PC-3 (cell line): ENCODE measurements around the gene NGF.

ENCODE experiments used
- CTCF ChIP-seq: fragments of 300-600 bp; sonication (generic); conservative IDR thresholded peaks from 2 replicates; pipeline ENCODE4 v1.5.1; 2017; ENCODE audit warnings: antibody characterized with exemption, low read depth, mild to moderate bottlenecking, low read length
- EZH2 ChIP-seq: fragments of 300-600 bp; sonication (generic); IDR thresholded peaks from one replicate; pipeline ENCODE4 v1.6.1; 2017; ENCODE audit warnings: antibody characterized with exemption, mild to moderate bottlenecking, low read length; ENCODE audit not compliant: unreplicated experiment
- EZH2phosphoT487 ChIP-seq: fragments of 300-600 bp; sonication (generic); IDR thresholded peaks from 2 replicates; pipeline ENCODE4 v1.6.1; 2018; ENCODE audit warnings: mild to moderate bottlenecking, antibody characterized with exemption, low read length, borderline replicate concordance

GRCh38 chr1:115300087-115300876 lies 37.8 kb downstream of the NGF start:
- TF ChIP-seq CTCF (no peak), EZH2 (no peak), EZH2phosphoT487 (no peak)
